HepG2 (cell line): ENCODE measurements around the gene IL1R1. TPM values are rescaled to one million over a fixed set of nuclear protein-coding genes. Genes with fewer than 3 reads are reported as not detected.

Source experiments
- ARID2 ChIP-seq: sonication (generic); formaldehyde crosslinking; IDR thresholded peaks from 2 replicates; pipeline ENCODE4 v1.8.1; 2022; ENCODE audit warnings: mild to moderate bottlenecking, missing genetic modification reagents, borderline replicate concordance
- CEBPG ChIP-seq: IDR thresholded peaks from 2 replicates; pipeline ENCODE4 v1.6.1; 2016
- HNF4A ChIP-seq: sonication (generic); formaldehyde crosslinking; IDR thresholded peaks from 2 replicates; pipeline ENCODE4 v1.4.0; 2020; ENCODE audit warnings: missing genetic modification reagents
- MAFK ChIP-seq, 2 experiments: IDR thresholded peaks in 1 of 2; conservative IDR thresholded peaks in 1 of 2; 2 replicates each; pipeline ENCODE4 v1.6.1; 2011; ENCODE audit warnings: improper control_type of control experiment in 2 of 2, low read length in 2 of 2
- MBD4 ChIP-seq: IDR thresholded peaks from 2 replicates; pipeline ENCODE4 v1.6.1; 2012; ENCODE audit warnings: low read length, inconsistent platforms, borderline replicate concordance
- PPARG ChIP-seq: conservative IDR thresholded peaks from 2 replicates; pipeline ENCODE4 v1.6.1; 2016; ENCODE audit warnings: missing biosample characterization, missing genetic modification reagents
- RAD21 ChIP-seq: fragments of 450-650 bp; formaldehyde crosslinking; IDR thresholded peaks from 2 replicates; pipeline ENCODE4 v1.5.0; 2020; ENCODE audit warnings: mild to moderate bottlenecking
- RBM39 ChIP-seq: fragments of 200-400 bp; formaldehyde crosslinking; IDR thresholded peaks from one replicate; pipeline ENCODE4 v1.6.1; 2018; ENCODE audit warnings: antibody characterized with exemption, mild to moderate bottlenecking, low read depth, low read length; ENCODE audit not compliant: poor library complexity, severe bottlenecking
- SP140L ChIP-seq: sonication (generic); formaldehyde crosslinking; IDR thresholded peaks from 2 replicates; pipeline ENCODE4 v1.4.0; 2020; ENCODE audit warnings: missing genetic modification reagents, borderline replicate concordance
- UBTF ChIP-seq: sonication (generic); formaldehyde crosslinking; IDR thresholded peaks from 2 replicates; pipeline ENCODE4 v1.4.0; 2020; ENCODE audit warnings: mild to moderate bottlenecking, missing genetic modification reagents
- ZNF232 ChIP-seq: sonication (generic); formaldehyde crosslinking; IDR thresholded peaks from 2 replicates; pipeline ENCODE4 v1.4.0; 2020; ENCODE audit warnings: missing genetic modification reagents, borderline replicate concordance
- ZNF468 ChIP-seq: sonication (generic); formaldehyde crosslinking; IDR thresholded peaks from 2 replicates; pipeline ENCODE4 v1.8.0; 2022; ENCODE audit warnings: mild to moderate bottlenecking, moderate library complexity, missing genetic modification reagents
- ZNF563 ChIP-seq: sonication (generic); formaldehyde crosslinking; IDR thresholded peaks from 2 replicates; pipeline ENCODE4 v1.8.0; 2022; ENCODE audit warnings: mild to moderate bottlenecking, moderate library complexity, missing genetic modification reagents
- ZNF782 ChIP-seq: sonication (generic); formaldehyde crosslinking; IDR thresholded peaks from 2 replicates; pipeline ENCODE4 v1.4.0; 2020; ENCODE audit warnings: missing genetic modification reagents, mild to moderate bottlenecking, borderline replicate concordance
- polyA plus RNA-seq, 8 experiments: library from polyadenylated mRNA; depleted of rRNA in 3 of 8; stranded (reverse) in 7 of 8; unstranded in 1 of 8; fragments of >200 nt; fragmentation: Illumina TruSeq in 4 of 8; extraction: Trizol in 4 of 8; gene quantifications; 2 replicates each; pipeline versions ENCODE4 v1.2.1 to v1.2.3, GENCODE V29; 2011 to 2016; ENCODE audit warnings: low read depth in 4 of 8, missing spikeins in 1 of 8, mixed read lengths in 1 of 8; ENCODE audit not compliant: insufficient read depth in 1 of 8
- total RNA-seq, 5 experiments: library from RNA; depleted of rRNA; stranded (reverse); fragments of >200 nt; fragmentation: Illumina TruSeq; extraction: Trizol; gene quantifications; 2 replicates each; pipeline ENCODE4 v1.2.3, GENCODE V29; 2016; ENCODE audit warnings: low read depth in 1 of 5
- TF ChIP-seq, protein P1 (sequence below): sonication (generic); formaldehyde crosslinking; IDR thresholded peaks from 2 replicates; pipeline ENCODE4 v1.4.0; 2020; ENCODE audit warnings: missing genetic modification reagents
- TF ChIP-seq, protein P2 (sequence below): sonication (generic); formaldehyde crosslinking; IDR thresholded peaks from 2 replicates; pipeline ENCODE4 v1.4.0; 2020; ENCODE audit warnings: missing genetic modification reagents, borderline replicate concordance
- TF ChIP-seq, protein P3 (sequence below): sonication (generic); formaldehyde crosslinking; IDR thresholded peaks from 2 replicates; pipeline ENCODE4 v1.4.0; 2020; ENCODE audit warnings: missing genetic modification reagents
- TF ChIP-seq, protein P4 (sequence below): sonication (generic); formaldehyde crosslinking; IDR thresholded peaks from 2 replicates; pipeline ENCODE4; 2020; ENCODE audit warnings: missing genetic modification reagents, mild to moderate bottlenecking, borderline replicate concordance

IL1R1 gene
- total and polyA plus RNA-seq, 2 of the 13 experiments (the other 11 are each of a cell fraction or from before 2014, with no cell fraction given): 38.0 to 93.1 TPM

DNA sequence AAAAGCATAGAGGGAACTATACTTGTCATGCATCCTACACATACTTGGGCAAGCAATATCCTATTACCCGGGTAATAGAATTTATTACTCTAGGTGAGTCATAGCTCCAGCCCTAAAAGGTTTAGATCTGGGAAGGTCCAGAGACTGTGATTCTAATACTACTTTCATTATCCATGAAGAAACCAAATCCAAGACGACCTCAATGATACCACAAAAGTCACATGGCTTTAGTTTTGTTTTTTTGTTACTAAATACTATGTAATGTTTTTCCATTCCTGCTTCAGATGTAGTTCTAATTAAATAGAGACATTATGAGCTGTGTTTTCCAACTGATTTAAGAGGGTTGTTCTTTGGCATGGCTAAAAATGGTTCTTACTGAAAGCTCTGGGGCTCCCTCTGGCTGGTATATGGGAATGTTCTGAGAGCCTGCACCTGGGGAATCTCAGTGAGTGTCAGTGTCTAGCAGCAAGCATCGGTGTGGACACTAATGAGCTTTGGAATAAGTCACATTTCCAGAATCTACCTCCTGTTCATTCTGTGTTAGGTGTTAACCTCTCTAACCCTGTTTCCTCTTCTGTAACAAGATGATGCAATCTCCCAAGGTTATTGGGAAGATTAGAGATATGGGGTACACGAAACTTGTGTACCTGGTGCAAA, 23.8 kb downstream of the IL1R1 start (continued):
- TF ChIP-seq, protein P1, sequence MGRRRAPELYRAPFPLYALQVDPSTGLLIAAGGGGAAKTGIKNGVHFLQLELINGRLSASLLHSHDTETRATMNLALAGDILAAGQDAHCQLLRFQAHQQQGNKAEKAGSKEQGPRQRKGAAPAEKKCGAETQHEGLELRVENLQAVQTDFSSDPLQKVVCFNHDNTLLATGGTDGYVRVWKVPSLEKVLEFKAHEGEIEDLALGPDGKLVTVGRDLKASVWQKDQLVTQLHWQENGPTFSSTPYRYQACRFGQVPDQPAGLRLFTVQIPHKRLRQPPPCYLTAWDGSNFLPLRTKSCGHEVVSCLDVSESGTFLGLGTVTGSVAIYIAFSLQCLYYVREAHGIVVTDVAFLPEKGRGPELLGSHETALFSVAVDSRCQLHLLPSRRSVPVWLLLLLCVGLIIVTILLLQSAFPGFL (CRISPR knock-in tag): no peak
- TF ChIP-seq CEBPG (peak; percentile 95), MBD4 (no peak), UBTF (CRISPR knock-in tag) (no peak), RBM39 (no peak), MAFK (conservative IDR thresholded peaks at IDR 0.05 in 1 of 2, IDR thresholded peaks at IDR 0.05 in 1 of 2; ENCODE audit: low read length in 2 of 2) (no peak), ZNF232 (CRISPR knock-in tag) (no peak), HNF4A (CRISPR knock-in tag) (peak; percentile 55; the same call in 1 of the 2 replicates), ZNF468 (no peak), ZNF782 (no peak), RAD21 (CRISPR knock-in tag) (peak; percentile 86), ZNF563 (CRISPR knock-in tag) (no peak), ARID2 (CRISPR knock-in tag) (no peak), SP140L (CRISPR knock-in tag) (no peak), PPARG (CRISPR knock-in tag) (no peak)
- TF ChIP-seq, protein P2, sequence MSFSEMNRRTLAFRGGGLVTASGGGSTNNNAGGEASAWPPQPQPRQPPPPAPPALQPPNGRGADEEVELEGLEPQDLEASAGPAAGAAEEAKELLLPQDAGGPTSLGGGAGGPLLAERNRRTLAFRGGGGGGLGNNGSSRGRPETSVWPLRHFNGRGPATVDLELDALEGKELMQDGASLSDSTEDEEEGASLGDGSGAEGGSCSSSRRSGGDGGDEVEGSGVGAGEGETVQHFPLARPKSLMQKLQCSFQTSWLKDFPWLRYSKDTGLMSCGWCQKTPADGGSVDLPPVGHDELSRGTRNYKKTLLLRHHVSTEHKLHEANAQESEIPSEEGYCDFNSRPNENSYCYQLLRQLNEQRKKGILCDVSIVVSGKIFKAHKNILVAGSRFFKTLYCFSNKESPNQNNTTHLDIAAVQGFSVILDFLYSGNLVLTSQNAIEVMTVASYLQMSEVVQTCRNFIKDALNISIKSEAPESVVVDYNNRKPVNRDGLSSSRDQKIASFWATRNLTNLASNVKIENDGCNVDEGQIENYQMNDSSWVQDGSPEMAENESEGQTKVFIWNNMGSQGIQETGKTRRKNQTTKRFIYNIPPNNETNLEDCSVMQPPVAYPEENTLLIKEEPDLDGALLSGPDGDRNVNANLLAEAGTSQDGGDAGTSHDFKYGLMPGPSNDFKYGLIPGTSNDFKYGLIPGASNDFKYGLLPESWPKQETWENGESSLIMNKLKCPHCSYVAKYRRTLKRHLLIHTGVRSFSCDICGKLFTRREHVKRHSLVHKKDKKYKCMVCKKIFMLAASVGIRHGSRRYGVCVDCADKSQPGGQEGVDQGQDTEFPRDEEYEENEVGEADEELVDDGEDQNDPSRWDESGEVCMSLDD (CRISPR knock-in tag): no peak
- TF ChIP-seq, protein P3, sequence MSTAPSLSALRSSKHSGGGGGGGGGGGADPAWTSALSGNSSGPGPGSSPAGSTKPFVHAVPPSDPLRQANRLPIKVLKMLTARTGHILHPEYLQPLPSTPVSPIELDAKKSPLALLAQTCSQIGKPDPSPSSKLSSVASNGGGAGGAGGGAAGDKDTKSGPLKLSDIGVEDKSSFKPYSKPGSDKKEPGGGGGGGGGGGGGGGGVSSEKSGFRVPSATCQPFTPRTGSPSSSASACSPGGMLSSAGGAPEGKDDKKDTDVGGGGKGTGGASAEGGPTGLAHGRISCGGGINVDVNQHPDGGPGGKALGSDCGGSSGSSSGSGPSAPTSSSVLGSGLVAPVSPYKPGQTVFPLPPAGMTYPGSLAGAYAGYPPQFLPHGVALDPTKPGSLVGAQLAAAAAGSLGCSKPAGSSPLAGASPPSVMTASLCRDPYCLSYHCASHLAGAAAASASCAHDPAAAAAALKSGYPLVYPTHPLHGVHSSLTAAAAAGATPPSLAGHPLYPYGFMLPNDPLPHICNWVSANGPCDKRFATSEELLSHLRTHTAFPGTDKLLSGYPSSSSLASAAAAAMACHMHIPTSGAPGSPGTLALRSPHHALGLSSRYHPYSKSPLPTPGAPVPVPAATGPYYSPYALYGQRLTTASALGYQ: no peak
- TF ChIP-seq, protein P4, sequence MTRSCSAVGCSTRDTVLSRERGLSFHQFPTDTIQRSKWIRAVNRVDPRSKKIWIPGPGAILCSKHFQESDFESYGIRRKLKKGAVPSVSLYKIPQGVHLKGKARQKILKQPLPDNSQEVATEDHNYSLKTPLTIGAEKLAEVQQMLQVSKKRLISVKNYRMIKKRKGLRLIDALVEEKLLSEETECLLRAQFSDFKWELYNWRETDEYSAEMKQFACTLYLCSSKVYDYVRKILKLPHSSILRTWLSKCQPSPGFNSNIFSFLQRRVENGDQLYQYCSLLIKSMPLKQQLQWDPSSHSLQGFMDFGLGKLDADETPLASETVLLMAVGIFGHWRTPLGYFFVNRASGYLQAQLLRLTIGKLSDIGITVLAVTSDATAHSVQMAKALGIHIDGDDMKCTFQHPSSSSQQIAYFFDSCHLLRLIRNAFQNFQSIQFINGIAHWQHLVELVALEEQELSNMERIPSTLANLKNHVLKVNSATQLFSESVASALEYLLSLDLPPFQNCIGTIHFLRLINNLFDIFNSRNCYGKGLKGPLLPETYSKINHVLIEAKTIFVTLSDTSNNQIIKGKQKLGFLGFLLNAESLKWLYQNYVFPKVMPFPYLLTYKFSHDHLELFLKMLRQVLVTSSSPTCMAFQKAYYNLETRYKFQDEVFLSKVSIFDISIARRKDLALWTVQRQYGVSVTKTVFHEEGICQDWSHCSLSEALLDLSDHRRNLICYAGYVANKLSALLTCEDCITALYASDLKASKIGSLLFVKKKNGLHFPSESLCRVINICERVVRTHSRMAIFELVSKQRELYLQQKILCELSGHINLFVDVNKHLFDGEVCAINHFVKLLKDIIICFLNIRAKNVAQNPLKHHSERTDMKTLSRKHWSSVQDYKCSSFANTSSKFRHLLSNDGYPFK (CRISPR knock-in tag): no peak
